SK-N-SH treated with all-trans-retinoic acid at 6 μM for 48 hours (cell line): Measurements from ENCODE around the gene UNKL.

Source experiments
- ARNTL ChIP-seq: fragments of 450-650 bp; formaldehyde crosslinking; IDR thresholded peaks from 2 replicates; pipeline ENCODE4 v1.5.0; 2020; ENCODE audit warnings: low read depth, mild to moderate bottlenecking, moderate library complexity, borderline replicate concordance
- TOX ChIP-seq: fragments of 250-450 bp; sonication (Bioruptor Pico); IDR thresholded peaks from 2 replicates; pipeline ENCODE4 v1.8.0; 2021; ENCODE audit warnings: mild to moderate bottlenecking, moderate library complexity, borderline replicate concordance
- ZC3H10 ChIP-seq: fragments of 250-450 bp; sonication (Bioruptor Pico); IDR thresholded peaks from 2 replicates; pipeline ENCODE4 v1.5.1; 2021; ENCODE audit warnings: mild to moderate bottlenecking, moderate library complexity
- ZNF565 ChIP-seq: fragments of 450-650 bp; formaldehyde crosslinking; conservative IDR thresholded peaks from 2 replicates; pipeline ENCODE4 v1.5.0; 2020; ENCODE audit warnings: low read depth, mild to moderate bottlenecking, moderate library complexity

- TF ChIP-seq ZNF565 = no peak
- TF ChIP-seq ZC3H10 = no peak
- no peak for TF ChIP-seq ARNTL (CRISPR knock-in tag)
- no peak for TF ChIP-seq TOX (CRISPR knock-in tag)
Measured at GRCh38 chr16:1446296-1447080, 32.0 kb upstream of the UNKL start.
